DND-41 (cell line): ENCODE data around the gene ACTA2.

Experiments
- ATAC-seq: fragments of 200-7000 bp; cut with Tn5 transposase; 3 replicates; pipeline ENCODE4 v1.9.1; 2021; ENCODE audit warnings: low read depth; ENCODE audit not compliant: insufficient read depth
- DNase-seq: peaks from one replicate; pipeline ENCODE4 v3.0.0-alpha.2; 2020
- H2AFZ ChIP-seq: 2 replicates; pipeline ENCODE4 v1.6.0; 2012; ENCODE audit warnings: low read depth, low read length
- H3K27ac ChIP-seq: 2 replicates; pipeline ENCODE4 v1.5.1; 2012; ENCODE audit warnings: low read length, inconsistent platforms
- H3K27me3 ChIP-seq: fragments of 200-600 bp; sonication (generic); 2 replicates; pipeline ENCODE4 v1.6.0; 2012; ENCODE audit warnings: low read length, mild to moderate bottlenecking, inconsistent platforms; ENCODE audit not compliant: insufficient read depth, poor library complexity
- H3K36me3 ChIP-seq: 2 replicates; pipeline ENCODE4 v1.5.1; 2012; ENCODE audit warnings: low read length, inconsistent platforms; ENCODE audit not compliant: insufficient read depth
- H3K4me1 ChIP-seq: 2 replicates; pipeline ENCODE4 v1.5.1; 2012; ENCODE audit warnings: mild to moderate bottlenecking, low read length; ENCODE audit not compliant: insufficient read depth
- H3K4me2 ChIP-seq: 2 replicates; pipeline ENCODE4 v1.6.0; 2012; ENCODE audit warnings: mild to moderate bottlenecking, moderate library complexity, low read length, inconsistent platforms; ENCODE audit not compliant: insufficient read depth
- H3K4me3 ChIP-seq, 2 experiments: fragments of 200-600 bp in 1 of 2; shearing (Covaris generic) in 1 of 2; 2 replicates each; pipeline ENCODE4 v1.5.1; 2012 to 2016; ENCODE audit warnings: inconsistent platforms in 2 of 2, low read length in 2 of 2, mild to moderate bottlenecking in 2 of 2, low read depth in 1 of 2, moderate library complexity in 1 of 2
- H3K79me2 ChIP-seq: 2 replicates; pipeline ENCODE4 v1.6.0; 2012; ENCODE audit warnings: low read length, inconsistent platforms; ENCODE audit not compliant: insufficient read depth
- H3K9ac ChIP-seq: 2 replicates; pipeline ENCODE4 v1.6.0; 2012; ENCODE audit warnings: low read depth, mild to moderate bottlenecking, inconsistent platforms, low read length, moderate library complexity
- H3K9me3 ChIP-seq: 2 replicates; pipeline ENCODE4 v1.5.1; 2012; ENCODE audit warnings: low read length, moderate library complexity, mild to moderate bottlenecking, inconsistent platforms; ENCODE audit not compliant: insufficient read depth, severe bottlenecking
- H4K20me1 ChIP-seq: 2 replicates; pipeline ENCODE4 v1.6.0; 2012; ENCODE audit warnings: low read length; ENCODE audit not compliant: insufficient read depth
- CTCF ChIP-seq: IDR thresholded peaks from 2 replicates; pipeline ENCODE4 v1.5.1; 2012; ENCODE audit warnings: borderline replicate concordance, low read length, moderate library complexity, mild to moderate bottlenecking; ENCODE audit not compliant: poor library complexity, severe bottlenecking; ENCODE audit errors: extremely low read depth
- EZH2 ChIP-seq: IDR thresholded peaks from 3 replicates; pipeline ENCODE4 v1.6.1; 2012; ENCODE audit warnings: borderline replicate concordance, low read depth, mild to moderate bottlenecking, moderate library complexity, low read length, inconsistent platforms; ENCODE audit not compliant: severe bottlenecking

ACTA2 gene

GRCh38 chr10:88981435-88981834 is 28.9 kb upstream of the ACTA2 start:
- Histone ChIP-seq H3K9me3 (no peaks in the 10 kb centered on the region), H3K4me2 (no peak overlapping the region), H4K20me1 (no peaks in the 10 kb centered on the region), H3K4me1 (no peaks in the 10 kb centered on the region), H3K27me3 (no peaks in the 10 kb centered on the region), H2AFZ (no peak overlapping the region), H3K27ac (no peak overlapping the region), H3K9ac (no peak overlapping the region), H3K79me2 (no peaks in the 10 kb centered on the region), H3K36me3 (no peaks in the 10 kb centered on the region), H3K4me3 (no peak overlapping the region)
- TF ChIP-seq EZH2 (no peak), CTCF (no peak)
- ATAC-seq (no peak), DNase-seq (no peak)

- Histone ChIP-seq H4K20me1 (no peaks in the 10 kb centered on the region), H3K27ac (no peak overlapping the region), H3K9me3 (no peaks in the 10 kb centered on the region), H3K4me2 (no peak overlapping the region), H3K9ac (no peak overlapping the region), H3K27me3 (no peaks in the 10 kb centered on the region), H2AFZ (no peak overlapping the region), H3K4me1 (peaks cover under 1% of the 10 kb centered on the region), H3K36me3 (no peaks in the 10 kb centered on the region), H3K79me2 (no peaks in the 10 kb centered on the region), H3K4me3 (no peak overlapping the region)
- TF ChIP-seq CTCF (no peak), EZH2 (no peak)
- ATAC-seq: no peak
- no peak for DNase-seq
Observed at GRCh38 chr10:88980800-88981199, 28.2 kb upstream of the ACTA2 start.

- no peak overlapping the region for H3K4me2 ChIP-seq
Observed at GRCh38 chr10:88980247-88980646, 27.7 kb upstream of the ACTA2 start.

More at GRCh38 chr10:88980247-88980646, 27.7 kb upstream of the ACTA2 start:
- no peaks in the 10 kb centered on the region for H3K27me3 ChIP-seq
- no peak overlapping the region for H2AFZ ChIP-seq
- H3K9me3 ChIP-seq: no peaks in the 10 kb centered on the region
- no peak overlapping the region for H3K27ac ChIP-seq
- no peaks in the 10 kb centered on the region for H3K36me3 ChIP-seq
- no peak overlapping the region for H3K4me3 ChIP-seq
- no peaks in the 10 kb centered on the region for H3K79me2 ChIP-seq
- H4K20me1 ChIP-seq: no peaks in the 10 kb centered on the region
- H3K4me1 ChIP-seq: peaks cover 6% of the 10 kb centered on the region
- DNase-seq: no peak
- TF ChIP-seq EZH2 (no peak), CTCF (no peak)
- no peak for ATAC-seq
- no peak overlapping the region for H3K9ac ChIP-seq
